CD4-positive, alpha-beta T cell treated with Interleukin-1 beta for 1 hour (primary cell): Measurements from ENCODE around the gene GNA15.
A peak's percentile ranks its signal among the peaks of the same experiment; 100 is the strongest.

ENCODE experiments used
- DNase-seq, 2 donors: peaks; one replicate each; pipeline ENCODE4 v3.0.0-alpha.2; 2020 to 2022

GNA15 gene

DNA sequence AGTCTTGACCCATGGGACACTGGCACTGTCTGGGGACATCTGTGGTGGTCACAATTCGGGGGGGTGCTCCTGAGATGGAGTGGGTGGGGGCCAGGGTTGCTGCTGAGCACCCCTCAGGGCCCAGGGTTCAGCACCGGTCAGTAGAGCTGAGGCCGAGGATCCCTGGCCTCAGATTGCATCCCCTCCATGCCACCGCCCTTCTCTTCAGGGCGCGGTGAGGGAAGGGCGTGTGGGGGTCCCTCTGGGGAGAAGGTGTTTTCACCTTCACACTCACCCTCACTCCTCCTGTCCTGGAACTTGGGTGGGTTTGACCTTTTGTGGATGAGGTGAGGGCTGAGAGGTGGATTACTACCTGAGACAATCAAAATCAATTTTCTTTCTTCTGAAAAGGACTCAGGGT is 28.2 kb upstream of the GNA15 start:
- DNase-seq, result no peak

DNA sequence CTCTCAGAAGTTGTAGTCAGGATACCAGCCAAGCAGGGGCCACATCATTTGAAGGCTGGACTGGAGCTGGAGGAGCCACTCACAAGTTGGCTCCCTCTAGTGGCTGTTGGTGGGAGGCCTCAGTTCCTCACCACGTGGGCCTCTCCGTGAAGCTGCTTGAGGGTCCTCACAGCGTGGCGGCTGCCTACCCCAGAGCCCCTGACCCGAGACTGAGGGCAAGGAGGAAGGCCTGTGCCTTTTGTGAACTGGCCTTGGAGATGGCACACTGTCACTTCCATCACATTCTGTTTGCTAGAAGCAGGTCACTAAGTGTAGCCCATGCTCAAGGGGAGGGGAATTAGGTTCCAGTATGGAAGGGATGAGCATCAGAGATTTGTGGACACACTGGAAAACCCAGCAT is 27.1 kb upstream of the GNA15 start:
- DNase-seq, result peak; percentile 70 to 74

DNA sequence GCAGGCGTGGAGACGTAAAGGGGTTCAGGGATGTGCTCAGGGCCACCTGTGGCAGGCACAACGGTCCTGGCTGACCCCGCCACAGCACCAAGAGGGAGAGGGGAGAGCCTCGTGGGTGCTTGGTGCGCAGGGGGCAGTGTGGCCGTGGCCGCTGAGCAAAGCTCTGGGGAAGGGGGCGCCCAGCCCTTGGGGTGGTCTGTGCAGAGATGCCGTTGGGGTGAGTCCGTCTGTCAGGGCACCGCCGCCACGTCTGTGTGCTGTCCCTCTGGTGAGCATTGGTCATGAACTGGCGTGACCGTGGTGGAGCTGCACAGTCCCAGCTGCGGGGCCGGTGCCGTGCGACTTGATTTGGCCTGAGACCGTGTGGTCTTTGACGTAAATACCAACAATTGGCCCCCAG is 26.3 kb upstream of the GNA15 start:
- no peak for DNase-seq

DNA sequence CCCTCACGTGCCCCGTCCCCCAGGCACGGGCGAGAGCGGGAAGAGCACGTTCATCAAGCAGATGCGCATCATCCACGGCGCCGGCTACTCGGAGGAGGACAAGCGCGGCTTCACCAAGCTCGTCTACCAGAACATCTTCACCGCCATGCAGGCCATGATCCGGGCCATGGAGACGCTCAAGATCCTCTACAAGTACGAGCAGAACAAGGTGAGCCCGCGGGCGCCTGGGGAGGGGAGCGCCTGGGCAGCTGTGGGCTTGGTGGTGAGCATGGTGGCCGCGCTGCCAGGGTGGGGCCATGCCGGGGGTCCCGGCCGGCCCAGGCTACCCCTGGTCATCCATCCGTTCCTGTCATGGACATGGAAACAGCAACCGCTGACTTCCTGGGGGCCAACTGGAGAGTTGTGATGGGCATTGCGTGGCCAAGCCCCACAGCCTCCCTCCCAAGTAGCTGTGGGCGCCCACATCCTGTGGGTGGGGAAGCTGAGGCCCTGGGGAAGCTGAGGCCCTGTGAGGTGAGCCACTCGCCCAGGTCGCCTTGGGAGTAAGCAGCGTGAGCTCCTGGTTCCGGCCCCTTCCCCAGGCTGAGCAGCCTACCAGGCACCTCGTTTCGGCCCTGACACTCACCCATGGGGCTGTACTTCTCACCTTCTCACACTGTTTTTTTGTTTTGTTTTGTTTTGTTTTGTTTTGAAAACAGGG is 25.6 kb upstream of the GNA15 start:
- peak in 1 of 2 donors; percentile 10 for DNase-seq

DNA sequence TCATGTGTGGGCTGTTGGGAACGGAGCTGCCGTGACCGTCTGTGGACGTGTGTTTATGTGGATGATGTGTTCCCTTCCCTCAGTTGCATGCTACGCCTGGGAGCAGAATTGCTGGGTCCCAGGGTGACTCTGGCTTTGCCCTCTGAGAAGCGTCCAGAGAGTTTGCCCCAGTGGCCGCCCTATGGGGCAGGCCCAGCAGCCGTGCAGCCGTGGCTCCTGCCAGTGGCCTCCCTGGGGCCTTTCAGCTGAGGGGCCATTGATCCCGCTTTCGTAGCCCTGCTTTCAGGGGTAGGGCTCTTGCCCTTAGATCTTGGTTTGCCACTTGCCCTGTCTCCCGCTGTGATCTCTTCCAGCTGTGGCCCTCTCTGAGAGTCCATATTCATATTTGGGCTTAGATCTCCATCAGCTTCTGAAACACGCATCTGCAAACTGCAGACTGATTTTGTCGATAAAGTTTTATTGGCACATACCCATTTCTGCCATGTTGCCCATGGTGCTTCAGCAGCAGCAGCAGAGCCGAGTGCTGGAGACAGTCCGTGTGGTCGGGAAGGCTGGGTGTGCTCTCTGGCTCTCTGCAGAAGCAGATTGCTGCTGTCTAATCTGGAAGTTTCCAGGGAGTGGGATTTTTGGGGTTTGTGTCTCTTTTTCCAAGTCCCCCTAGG is 24.1 kb upstream of the GNA15 start:
- no peak for DNase-seq

DNA sequence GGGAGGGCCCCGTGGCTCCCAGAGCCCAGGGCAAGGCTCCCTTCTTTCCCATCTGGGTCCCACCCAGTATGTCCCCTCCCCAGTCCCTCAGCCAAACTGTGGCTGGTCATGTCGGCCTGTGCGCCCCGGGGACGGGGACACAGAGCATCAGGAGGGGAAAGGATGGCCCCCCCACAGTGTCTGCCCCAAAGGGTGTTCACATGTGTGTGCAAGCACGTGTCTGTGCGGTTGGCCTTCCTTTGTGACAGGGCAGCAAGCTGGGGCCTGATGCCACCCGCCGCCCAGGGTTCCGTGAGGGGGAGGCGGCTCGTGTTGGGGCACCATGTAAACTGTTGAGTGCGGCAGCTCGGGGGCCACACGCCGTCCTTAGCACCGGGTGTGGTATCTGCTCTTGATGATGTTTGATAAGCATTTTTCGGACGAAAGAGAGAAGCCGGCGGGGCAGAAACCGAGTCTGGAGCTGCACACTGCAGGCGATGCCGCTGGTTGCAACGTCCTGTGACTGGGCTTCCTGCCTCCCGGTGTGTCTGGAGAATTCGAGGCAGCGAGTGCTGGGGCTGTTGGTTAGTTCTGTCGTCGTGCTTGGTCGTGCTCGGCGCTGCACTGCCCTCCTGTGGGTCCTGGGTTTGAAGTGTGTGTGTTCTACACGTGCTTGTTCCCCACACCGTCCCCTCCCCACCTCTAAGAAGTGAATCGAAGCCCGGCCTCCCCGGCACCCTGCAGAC is 23.3 kb upstream of the GNA15 start:
- no peak for DNase-seq

DNA sequence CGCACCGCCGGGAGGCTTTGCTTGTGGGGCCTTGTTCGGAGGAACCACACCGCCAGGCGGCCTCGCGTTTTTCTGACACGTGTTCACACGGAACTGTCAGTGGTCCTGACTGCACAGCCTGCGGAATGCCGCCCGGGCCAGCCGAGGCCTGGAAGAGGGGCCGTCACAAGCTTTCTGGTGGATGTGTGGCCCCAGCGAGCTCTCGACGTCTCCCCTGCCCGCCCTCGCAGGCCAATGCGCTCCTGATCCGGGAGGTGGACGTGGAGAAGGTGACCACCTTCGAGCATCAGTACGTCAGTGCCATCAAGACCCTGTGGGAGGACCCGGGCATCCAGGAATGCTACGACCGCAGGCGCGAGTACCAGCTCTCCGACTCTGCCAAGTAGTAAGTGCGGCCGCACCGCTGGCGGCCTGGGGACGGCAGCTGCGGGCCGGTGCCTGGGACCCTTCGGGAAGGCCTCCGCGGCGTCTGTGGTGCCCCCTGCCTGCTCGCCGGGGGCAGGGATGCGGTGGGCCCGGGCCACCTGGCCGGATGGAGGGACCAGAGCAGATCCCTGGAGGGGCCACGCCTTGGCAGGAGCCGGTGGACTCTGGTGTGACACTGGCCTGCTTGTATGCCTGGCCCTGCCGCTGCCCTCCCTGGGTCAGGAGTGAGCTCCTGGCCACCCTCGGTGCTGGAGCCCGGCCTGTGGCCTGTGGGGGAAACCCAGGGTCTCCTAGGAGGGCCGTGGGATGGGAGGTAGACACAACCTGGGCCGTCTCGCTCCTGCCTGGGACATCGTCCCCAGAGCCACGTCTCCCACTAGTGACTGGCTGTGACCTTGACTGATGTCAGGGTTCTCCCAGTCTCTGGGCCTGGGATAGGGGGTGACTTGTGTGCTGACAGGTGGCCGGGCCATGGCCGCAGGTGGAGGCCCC is 22.5 kb upstream of the GNA15 start:
- DNase-seq, result no peak

DNA sequence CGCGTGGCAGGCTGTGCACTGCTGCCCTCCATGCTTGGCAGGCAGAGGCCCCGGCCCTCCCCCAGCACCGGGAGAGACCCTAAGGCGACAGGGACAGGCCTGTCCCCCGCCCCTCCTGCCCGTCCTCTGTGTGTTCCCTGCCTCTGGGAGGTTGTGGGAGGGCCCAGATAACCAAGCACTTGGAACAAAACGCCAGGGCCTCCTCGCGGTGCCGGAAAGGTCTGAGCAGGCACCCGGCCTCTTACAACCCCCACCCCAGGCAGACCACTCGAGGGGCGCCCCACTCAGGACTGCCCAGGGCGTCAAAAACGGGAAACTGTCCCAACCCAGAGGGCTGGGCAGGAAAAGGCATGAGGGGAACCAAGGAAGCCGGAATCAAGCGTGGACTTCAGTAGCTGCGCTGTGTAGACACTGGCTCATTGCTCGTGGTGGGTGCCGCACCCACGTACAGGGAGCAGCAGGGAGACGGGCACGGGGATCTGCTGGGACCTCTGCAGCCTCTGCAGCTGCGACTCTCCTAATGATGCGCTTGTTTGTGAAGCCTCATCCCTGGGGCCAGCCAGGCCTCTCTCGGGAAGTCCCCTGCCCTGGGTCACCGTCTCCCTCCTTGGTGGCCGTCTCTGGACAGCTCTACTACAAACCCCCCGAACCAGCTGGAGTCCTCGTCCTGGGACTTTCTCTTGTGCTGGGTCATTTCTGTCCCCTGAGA is 21.7 kb upstream of the GNA15 start:
- DNase-seq, result no peak

DNA sequence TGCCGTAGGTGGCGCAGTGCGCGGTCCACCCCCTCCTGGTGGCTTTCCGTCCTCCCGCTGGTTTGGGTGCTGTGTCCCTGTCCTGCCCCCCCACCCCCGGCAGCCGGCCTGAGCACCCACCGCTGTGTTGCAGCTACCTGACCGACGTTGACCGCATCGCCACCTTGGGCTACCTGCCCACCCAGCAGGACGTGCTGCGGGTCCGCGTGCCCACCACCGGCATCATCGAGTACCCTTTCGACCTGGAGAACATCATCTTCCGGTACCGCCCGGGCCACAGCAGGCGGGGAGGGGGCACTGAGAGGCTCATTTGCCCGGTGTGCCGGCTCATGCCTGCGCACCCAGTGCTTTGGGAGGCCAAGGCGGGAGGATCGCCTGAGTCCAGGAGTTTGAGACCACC is 21.0 kb upstream of the GNA15 start:
- no peak for DNase-seq

DNA sequence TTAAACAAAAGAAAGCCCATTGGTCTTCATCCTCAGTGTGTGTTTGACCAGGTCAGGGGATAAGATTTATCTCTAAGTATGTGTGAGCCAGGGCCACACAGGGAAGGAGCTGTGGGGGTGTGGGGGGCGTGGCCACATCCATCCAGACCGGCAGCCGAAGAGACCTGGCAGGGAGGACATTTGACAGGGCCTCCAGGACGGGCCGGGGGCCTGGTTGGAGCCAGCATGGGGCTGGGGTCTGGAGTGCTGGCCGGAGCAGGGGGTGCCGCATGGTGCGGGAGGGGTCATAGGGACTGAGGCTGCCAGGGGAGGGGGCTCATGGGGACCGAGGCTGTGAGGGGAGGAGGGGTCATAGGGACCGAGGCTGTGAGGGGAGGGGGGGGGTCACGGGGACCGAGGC is 20.4 kb upstream of the GNA15 start:
- no peak for DNase-seq

DNA sequence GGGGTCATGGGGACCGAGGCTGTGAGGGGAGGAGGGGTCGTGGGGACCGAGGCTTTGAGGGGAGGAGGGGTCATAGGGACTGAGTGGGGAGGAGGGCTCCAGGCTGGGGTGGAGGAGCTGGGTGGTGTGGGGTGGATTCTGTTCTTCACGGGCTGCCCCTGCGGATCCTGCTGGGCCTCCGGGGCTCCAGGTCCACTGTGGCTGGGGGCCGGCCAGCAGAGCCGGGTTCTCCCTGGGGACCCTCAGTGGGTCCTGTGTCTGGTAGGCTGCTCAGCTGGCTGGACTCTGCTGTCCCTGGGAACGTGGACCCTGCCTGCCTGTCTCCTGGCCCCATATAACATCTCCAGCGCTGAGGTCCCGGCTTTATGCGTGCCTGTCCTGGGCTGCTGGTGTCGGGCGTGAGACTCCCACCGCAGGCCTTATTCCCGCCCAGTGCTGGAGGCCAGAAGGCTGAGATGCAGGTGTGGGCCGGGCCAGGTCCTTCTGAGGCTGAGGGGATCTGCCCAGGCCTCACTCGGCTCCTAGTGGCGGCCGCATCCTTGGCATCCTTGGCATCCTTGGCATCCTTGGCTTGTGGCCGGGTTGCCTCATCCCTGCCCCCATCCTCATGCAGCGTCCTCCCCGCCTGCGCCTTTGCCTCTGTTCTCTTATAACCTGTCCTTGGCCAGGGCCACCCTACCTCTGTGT is 19.8 kb upstream of the GNA15 start:
- no peak for DNase-seq

DNA sequence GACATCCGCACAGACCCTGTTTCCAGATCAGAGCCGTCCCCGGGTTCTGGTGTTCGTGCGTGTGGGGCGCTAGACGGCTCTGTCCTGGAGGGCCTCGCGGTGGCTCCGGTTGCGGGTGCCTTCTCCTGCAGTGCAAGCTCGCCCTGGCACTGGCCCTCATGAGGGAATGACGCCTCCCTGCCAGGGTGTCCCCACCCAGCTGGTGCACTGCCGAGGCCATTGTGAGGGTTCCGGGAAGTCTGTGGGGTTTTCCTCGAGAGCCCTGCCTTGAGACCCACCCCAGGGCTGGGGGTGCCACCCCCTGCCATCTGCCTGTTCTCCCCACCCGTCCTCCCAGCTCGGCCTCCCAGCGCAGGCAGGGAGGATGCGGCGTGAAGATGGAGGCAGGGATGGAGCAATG is 19.2 kb upstream of the GNA15 start:
- no peak for DNase-seq

DNA sequence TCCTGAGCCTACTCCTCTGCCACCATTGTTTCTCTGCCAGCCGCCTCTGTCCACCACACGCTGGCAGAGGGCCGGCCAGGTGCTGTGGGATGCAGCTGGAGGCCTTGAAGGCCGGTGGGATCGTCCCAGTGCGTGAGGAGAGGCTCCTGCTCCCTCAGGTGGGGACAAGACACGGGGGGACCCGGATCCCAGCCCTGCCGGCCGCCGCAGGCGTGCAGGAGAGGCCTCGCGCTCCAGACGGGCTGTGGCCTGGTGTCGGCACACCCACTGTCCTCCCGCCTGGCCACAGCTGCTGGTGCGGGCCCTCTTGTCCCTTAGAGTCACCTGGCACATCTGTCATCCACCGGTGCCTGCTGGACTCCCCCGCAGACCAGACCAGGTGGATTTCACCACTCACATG is 18.1 kb upstream of the GNA15 start:
- DNase-seq, result no peak

DNA sequence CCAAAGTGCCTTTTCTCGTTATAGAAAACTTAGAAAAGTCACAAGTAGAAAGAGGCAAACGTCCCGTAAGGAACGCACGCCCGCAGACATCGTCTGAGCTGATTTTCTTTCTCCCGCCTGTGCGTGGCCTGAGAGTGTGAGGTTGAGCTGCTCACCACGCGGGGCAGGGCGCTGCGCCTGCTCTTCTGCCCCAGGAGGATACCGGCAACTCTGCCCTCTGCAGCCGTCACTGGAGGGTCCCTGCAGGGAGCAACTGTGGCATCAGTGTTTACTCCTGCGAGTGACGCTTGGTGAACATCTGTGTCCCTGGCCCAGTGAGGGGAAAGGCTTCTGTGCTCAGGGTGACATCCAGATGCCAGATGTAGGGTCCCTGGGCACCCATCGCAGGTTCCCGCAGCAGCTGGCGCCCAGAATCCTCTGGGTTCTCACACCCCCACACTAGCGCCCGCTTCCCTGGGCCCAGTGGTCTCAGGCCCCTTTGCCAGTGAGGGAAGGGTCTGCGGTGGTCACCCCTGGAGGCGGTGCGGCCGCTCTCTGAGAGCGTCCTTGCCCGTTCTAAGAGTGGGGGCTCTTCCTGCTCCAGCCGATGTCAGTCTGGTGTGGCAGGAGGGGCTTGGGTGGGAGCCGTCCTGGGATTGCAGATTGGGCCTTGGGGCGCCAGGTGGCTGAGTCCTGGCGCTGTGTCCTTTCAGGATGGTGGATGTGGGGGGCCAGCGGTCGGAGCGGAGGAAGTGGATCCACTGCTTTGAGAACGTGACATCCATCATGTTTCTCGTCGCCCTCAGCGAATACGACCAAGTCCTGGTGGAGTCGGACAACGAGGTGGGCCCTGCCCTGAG is 17.4 kb upstream of the GNA15 start:
- no peak for DNase-seq

DNA sequence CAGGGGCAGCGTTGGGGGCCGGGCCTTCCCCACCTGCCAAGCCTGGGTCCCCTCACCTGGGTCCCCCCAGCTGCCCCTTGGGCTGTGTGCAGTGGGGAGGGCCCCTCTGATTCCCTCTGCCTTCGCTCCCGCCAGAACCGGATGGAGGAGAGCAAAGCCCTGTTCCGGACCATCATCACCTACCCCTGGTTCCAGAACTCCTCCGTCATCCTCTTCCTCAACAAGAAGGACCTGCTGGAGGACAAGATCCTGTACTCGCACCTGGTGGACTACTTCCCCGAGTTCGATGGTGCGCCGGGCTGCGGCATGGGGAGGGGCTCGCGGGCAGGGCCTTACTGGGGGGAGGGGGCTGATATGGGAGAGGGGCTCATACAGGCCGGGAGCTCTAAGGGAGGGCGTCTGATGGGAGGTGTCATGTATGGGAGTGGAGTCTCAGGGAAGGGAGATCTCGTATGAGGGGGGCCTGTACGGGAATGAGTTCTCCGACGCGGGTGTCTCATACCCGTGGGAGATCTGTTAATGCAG is 16.7 kb upstream of the GNA15 start:
- no peak for DNase-seq

DNA sequence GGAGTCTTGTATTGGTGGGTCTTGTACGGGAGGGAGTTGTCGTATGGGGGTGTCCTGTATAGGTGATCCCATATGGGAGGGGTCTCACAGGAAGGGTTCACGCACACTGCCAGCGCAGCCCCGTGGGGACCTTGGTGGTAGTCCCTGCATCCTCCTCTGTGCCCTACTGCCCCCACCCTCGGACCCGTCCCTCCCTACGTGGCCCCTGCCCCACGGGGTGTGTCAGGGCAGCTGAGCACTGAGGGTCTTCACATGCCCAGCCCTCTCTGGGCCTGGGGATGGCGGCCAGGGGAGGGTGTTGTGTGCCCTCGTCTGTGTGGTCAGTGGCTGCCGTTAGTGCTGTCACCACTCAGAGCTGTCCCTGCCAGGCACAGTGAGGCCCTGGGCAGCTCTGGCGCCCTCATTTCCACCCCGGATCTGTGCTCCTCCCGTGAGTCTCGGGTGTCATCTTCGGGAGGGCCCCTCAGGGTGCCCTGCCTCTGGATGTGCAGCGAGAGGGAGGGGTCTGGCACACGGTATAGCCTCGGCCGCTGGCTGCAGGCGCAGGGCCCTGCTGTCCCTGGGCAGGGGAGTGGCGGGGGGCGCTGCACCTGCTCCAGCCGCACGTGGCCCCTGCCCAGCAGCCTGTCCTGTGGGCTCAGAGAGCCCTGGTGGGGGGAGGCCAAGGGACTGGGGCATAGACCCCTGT is 16.0 kb upstream of the GNA15 start:
- no peak for DNase-seq

DNA sequence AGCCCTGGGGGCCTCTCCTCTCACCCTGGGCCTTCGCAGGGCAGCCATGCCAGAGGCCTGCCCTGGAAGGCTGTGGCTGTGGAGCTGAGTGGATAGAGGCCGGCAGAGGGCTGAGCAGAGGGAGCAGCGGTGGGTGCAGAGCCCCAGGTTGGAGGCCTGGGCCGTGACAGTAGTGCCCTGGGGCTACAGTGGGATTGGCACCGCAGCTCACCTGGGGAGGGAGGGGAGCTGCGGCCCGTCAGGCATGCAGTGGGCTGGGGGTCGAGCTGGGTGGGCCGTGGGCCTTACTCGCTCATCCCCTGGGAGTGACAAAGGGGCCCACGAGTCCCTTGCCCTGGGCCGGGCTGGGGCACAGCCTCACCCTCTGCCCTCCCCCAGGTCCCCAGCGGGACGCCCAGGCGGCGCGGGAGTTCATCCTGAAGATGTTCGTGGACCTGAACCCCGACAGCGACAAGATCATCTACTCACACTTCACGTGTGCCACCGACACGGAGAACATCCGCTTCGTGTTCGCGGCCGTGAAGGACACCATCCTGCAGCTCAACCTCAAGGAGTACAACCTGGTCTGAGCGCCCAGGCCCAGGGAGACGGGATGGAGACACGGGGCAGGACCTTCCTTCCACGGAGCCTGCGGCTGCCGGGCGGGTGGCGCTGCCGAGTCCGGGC is 15.1 kb upstream of the GNA15 start:
- no peak for DNase-seq

DNA sequence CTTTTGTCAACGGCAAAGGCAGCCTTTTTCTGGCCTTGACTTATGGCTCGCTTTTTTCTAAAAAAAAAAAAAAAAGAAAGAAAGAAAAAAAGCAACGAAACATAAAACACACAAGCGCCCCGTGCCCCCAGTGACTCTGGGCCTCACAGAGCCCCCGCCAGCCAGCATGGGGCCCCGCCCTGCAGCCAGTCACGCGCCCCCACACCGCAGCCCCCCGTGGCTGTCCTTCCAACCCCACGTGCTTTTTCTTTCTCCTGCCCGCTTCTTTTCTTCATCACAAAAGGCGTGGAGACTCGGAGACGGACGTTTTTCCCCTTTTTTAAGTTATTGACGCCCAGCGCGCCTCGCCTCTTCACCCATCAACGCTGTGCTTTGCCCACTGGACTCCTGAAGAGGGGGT is 14.4 kb upstream of the GNA15 start:
- DNase-seq, result no peak

DNA sequence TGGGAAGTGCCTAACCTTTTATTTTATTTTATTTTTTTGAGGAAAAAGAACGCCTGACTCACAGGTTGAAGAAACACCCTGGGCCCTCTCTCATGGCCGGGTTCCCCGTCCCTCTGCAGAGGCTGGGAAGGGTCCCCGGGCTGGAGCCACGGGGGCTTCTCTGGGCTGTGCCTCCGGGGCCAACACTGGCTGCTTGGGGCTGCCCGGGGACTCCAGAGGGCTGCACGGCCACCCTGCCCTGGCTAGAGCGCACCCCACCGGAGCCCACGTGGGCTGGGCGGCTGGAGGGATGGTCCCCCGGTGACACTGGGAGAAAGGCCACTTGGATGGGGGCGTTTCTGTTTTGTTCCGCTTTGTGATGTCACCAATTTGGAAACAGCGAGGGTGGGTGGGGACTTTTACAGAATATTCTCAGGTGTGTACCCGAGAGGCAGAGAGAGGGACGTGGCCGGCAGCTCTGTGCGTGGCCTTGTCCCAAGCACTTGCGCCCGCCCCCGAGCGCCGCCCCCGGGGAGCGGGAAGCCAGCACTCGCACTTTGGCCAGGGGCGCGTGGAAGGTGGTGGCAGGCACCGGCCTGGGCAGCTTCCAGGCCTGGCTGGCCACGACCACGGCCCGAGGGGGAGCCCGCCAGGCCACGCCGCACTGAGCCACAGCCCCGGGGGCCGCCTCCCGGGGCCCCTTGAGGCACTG is 13.9 kb upstream of the GNA15 start:
- no peak for DNase-seq
